Kasumi-1 (cell line): ENCODE data around the gene MSH5.

ENCODE experiments used
- DNase-seq, 2 experiments: peaks; one replicate each; lab custom pipeline; 2025; lab: John Stamatoyannopoulos, UW

MSH5 gene

DNA sequence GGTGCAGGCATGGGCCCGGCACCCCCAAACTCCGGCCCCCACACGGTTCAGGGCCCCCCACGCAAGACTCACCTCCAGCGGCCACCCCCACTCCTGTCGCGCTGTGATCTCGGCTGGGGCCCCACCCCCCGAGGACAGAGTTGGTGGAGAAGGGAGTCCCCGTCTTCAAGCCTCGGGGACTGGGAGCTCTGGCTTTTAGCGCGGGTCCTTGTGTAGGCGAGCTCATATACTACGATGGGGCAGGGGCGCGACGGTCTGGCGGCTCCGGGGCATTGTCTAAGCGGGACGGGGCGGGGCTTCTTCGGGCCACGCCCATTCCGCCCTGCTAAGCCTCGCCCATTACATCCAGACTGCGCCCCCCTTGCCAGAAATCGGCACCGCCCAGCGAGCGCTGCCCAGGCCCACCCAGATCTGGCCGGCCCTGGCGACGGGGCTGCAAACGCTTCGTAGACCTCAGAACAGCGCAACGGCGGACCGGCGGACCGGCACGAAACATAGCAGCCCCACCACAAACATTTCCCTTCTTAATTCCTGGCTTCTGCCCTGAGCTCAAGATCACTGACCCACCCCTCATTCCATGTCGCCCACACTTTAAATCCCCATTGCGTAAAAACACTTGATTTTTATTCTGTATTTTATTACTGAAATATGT is 9.7 kb upstream of the MSH5 start:
- peak; percentile 67 to 73 for DNase-seq

DNA sequence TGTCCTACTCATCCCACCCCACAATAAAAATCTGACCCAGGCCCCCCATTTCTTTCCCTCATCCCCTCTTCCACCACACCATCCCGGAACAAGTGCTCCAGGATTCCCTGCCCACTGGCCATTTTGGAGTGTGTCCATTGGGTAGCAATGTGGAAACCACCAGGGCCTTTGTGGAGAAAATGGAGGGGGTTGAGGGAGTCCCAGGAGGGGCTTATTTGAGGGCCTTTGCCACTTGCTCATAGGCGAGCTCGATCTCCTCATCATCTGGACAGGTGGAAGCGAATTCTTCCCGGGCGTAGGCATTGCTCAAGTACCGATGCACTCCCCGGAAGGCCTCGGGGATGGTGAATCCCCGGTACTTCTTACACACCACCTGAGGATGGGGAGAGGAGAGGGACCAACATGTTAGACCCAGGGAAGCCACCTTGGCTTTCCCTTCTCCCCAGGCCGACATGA is 9.1 kb upstream of the MSH5 start:
- DNase-seq, result no peak

DNA sequence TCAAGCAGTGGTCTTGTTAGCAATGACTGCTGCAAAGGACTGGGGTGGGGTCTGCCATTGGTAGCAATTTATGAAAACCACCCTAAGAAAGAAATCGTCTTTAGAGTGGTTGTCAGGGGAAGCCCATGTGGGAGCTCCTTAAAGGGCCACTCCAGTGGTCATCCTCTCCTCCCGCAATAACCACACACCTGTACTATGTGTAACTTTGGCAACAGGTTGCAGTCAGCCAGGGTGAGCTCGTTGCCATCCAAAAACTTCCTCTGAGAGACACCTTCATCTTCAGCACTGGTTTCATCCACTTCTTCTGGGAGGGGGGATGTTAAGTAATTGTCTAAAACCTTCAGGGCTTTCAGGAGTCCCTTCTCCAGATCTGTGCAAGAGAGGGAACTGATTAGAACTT is 7.8 kb upstream of the MSH5 start:
- DNase-seq, result no peak

DNA sequence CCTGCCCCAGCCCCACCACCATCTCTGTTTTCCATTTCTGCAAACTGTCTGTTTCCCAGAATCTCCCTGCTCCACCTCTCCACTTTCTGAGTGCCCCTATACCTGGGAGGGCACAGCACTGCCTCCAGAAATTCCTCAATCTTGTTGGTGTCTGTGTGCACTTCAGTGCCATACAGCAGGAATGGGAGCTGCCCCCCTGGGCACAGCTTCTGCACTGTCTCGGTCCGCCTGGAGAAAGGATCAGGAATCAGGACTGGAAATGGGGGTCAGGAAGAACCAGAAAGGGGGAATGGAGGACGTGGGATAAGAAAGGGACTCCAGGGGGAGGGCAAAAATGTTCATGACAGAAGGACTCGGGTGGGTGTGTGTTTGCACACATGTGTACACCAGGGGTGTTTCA is 6.1 kb upstream of the MSH5 start:
- no peak for DNase-seq

DNA sequence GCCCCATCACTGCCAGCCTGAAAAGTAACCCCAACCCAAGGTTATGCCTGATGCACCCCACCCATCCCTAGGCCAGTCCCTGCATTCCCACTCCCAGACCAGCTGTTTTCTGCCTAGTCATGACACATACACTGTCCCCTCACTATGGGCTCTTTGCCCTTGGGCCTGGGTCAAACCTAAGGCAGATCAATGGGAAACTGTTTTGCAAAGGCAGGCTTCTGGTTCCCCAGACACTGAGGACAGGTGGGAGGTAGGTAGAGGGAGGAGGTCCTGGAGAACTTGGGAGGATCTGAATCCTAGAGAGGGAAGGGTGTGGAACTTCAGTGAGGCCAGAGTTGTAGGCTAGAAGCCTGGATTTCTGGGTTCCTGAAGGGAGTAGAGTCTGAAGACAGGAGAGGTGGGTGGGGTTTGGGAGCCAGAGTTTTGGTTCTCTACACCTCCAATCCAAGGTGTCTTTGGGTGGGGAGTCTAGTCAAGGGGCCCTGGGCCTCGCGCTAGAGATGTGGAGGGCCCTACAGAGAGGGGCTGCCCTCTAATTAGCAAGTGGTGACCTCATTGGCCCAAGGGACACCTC is 5.5 kb upstream of the MSH5 start:
- no peak for DNase-seq

DNA sequence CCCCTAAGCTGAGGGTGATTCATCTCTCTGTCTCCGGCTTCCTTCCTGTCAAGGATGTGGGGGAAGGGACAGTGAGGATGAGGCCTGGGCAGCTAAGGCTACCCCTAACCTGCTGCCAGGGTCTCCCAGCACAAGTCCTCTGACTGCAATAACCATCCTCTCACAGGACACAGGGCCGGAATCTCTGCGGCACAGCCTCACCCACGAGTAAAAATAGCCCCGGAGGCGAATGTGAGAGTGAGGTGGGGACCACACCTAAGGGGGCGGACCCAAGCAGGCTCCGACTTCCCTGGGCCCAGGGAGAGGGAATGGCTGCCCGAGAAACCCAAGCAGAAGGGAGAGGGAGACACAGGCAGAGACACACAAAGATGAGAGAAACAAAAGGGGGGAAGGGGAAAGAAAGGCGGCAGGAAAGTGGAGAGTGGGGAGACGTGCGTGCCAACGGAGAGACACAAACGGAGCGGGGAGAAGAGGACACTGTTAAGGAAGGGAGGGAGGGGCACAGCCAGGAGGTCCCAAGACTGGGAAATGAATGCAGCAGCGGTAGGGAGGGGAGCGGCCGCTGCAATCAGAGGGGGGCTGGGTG is 4.9 kb upstream of the MSH5 start:
- peak; percentile 74 to 78 for DNase-seq

DNA sequence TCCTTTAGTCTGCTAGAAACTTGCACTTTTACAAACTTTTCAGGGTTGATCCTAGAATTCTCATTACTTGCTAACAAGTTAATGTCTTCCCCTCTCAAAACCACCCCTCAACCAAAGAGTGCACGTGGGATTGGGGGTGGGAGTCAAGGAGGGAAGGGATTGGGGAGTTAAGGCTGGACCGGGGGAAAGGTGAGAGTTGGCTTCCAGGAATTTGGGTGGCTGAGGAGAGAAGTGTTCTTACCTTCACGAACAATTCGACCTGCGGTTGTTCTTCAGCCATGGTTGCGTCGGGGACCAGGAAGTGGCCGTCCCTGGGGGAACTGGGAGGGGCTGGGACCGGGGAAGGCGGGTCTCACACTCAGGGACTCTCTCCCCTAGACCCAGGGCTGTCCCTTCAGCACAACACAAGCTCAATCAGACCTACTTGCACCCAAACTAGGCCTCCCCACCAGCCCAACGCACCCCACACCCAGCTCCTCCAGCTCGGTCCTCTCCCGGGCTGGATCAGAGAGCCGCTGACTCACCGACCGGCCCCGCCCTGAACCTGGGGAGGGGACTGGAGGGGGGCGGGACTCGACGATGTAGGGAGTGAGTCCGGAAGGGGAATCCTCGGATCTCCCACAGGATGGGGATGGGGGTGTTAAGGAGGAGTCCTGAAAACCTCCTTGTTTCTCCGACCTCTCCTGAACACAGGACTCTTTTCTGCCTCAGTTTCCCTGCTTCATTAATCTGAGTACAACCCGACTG is 3.6 kb upstream of the MSH5 start, which contains the start of gene CLIC1:
Gene CLIC1, minus strand, starts transcription at position 510 of the 747 bp plus-strand sequence. Its CDS starts 230 bp downstream, at position 280.
- DNase-seq, result peak; percentile 92 to 96

DNA sequence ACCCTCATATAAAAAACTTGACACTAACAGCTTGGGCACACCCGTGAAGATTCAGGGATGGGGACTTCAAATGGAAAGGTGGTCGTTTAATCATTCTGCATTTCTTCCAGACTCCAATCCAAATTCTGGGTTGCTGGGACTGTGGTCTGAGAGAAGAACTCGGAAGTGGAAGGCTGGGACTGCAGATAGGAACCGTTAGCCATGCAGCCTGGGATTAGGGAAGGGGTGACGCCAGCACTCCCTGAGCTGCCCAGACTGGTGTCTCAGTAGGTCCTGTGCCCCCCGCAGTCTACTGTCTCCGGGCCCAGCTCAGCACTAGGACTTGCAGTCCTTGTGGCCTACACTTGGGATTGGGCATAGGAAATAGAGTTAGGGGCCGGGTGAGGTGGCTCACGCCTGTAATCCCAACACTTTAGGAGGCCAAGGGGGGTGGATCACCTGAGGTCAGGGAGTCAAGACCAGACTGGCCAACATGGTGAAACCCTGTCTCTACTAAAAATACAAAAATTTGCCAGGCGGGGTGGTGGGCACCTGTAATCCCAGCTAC is 3.0 kb upstream of the MSH5 start:
- DNase-seq, result peak in 1 of 2 experiments; percentile 16

DNA sequence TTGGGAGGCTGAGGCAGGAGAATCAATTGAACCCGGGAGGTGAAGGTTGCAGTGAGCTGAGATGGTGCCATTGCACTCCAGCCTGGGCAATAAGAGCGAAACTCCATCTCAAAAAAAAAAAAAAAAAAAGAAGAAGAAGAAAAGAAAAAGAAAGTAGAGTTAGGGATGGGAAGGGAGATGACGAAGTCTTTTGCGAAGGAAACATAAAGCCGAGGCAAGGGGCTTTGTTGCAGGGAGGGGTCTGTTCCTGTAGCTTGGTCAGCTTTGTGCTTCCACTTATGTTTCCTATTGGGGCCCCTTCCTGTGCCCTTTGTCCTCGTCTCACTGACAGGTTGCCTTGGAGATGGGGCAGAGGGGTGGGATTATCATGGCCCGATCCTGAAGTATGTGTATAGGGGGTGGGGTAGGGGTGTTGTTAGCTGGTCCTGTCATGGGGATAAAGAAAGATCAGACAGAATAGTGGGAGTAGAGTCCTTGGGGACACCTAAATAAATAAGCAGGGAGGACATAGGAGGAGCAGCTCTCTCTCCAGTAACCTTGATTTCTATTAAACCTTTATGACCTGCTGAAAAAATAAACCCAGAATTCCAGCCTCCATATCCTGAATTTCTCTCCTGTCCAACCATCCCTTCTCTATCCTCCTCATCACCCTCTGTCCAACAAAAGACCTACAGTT is 2.4 kb upstream of the MSH5 start:
- peak; percentile 64 to 80 for DNase-seq

DNA sequence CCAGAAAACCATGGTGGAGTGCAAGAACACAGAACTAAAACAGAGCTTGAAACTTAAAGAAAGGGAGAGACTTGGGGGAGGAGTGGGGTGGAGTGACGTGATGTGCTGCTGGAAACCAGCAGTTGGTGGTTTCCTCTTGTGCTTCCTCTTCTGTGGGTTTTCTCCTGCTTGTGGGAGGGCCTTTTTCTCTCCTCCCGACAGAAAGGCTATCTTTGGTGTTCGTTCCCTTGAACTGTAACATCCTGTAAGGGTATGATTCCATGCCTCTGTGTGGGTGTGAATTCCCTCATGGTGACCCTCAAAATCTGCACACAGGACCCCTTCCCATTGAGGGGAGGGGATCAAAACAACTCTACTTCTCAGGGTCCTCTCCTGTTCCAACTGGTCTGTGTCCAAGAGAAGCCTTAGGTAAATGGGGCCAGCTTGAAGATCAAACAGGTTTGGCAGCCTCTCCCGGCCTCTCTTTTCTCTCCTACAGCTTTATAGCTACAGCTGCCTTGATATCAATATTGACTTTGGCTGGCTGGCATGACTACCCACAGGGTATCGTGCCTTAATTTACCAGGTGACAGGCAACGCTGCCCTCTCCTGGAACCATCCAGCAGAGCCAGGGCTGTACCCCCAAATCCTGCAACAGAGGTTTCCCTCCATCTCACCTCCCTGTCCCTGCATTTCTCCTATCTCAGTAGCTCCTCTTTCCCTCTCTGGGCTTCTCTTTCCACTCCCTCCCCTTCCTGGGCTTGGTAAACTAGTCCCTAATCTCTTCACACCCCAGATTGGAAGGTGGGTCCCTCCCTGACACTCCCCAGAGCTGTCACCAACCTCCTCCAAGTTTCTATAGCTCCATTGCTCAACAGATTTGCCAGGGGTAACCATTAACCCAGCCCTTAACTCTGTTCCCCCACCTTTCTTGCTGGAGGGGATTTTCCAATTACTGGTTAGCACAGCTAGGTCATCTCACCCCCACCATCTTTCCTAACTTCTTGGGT is 1.5 kb upstream of the MSH5 start:
- DNase-seq, result peak; percentile 99

DNA sequence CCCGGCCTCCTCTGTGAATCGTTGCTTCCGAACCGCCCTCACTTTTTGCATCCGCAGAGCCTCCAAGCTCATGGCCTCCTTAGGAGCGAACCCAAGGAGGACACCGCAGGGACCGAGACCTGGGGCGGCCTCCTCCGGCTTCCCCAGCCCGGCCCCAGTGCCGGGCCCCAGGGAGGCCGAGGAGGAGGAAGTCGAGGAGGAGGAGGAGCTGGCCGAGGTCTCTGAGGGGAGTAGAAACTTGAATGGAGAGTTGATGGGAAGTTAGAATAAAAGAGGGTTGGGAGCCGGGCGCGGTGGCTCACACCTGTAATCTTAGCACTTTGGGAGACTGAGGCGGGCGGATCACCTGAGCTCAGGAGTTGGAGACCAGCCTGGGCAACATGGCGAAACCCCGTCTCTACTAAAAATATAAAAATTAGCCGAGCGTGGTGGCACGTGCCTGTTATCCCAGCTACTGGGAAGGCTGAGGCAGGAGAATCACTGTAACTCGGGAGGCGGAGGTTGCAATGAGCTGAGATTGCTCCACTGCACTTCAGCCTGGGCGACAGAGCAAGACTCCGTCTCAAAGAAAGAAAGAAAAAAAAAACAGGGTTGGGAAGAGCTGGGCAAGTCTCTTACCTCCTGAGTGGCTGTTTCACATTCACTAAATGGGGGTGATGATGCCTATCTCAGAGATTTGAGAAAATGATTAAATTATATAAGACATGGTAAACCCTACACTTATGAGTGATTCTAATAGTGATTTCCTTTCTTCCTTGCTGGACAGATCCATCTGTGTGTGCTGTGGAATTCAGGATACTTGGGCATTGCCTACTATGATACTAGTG is 805 bp downstream of the MSH5 start:
- peak; percentile 56 to 69 for DNase-seq

DNA sequence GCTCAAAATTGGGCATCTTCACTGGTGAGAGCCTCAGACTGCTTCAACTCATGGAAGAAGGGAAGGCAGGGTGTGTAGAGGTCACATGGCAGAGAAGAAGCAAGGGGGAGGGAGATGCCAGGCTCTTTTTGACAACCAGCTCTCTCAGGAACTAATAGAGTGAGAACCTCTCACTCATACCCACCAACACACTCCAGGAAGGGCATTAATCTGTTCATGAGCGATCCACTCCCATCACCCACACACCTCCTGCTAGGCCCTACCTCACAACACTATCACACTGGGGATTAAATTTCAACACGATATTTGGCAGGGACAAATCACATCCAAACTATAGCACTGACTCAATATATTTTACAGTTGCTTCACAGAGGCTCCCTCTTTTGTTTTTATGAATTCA is 2.0 kb downstream of the MSH5 start:
- no peak for DNase-seq

DNA sequence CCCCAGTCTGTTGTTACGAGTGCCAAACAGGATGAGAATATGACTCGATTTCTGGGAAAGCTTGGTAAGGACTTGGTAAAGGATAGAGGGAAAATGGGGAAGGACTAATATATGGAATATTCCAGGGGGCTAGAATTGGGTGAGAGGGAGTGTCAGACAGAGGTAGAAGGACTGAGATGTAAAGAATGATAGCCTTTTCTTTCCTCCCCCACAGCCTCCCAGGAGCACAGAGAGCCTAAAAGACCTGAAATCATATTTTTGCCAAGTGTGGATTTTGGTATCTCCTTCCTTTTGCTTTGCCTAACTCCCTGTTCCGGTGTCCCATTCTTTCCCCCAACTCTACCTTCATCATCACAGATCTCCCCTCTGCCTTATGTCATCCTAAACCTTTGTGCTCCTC is 3.1 kb downstream of the MSH5 start:
- DNase-seq, result no peak

DNA sequence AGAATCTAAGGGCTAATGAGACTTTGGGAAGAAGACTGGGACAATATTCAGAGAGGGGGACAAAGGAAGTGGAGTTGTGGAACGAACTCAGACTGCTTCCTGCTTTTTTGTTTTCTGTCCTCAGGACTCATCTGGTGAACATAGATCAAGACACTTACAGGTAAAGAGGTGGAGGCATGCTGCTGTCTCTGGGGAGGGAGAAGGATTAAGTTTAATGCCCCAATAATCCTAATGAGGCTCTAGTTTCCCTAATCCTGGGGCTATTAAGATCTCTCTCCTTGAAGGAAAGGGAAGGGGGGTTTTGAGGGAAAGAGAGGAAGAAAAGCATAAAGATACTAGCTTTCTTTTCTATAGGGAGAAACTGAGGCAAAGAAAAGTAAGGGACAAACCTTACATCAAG is 4.6 kb downstream of the MSH5 start:
- no peak for DNase-seq

DNA sequence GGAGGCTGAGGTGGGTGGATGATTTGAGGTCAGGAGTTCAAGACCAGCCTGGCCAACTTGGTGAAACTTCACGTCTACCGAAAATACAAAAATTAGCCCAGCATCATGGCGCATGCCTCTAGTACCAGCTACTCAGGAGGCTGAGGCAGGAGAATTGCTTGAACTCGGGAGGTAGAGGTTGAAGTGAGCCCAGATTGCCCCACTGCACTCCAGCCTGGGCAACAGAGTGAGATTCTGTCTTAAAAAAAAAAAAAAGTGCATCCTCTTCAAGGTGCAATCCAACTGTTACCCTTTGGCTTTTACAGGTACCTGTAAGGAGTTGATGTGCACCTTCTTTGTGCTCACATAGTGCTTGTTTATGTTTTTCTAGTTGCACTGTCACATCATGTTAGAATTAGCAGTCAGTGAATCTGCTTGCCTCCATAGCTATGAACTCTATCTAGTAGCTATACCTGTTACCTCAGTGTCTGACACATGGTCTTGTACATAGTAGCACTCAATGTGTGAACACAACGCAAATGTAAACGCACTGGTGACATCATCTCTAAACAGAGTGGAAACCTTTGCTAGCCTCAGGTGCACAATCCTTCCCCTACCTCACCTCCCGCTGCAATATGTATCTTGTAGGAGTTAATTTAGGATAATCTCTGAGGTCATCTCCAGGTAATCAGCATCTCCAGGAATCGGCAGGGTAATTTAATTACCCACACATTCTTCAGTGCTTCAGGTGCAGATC is 9.7 kb downstream of the MSH5 start:
- no peak for DNase-seq

DNA sequence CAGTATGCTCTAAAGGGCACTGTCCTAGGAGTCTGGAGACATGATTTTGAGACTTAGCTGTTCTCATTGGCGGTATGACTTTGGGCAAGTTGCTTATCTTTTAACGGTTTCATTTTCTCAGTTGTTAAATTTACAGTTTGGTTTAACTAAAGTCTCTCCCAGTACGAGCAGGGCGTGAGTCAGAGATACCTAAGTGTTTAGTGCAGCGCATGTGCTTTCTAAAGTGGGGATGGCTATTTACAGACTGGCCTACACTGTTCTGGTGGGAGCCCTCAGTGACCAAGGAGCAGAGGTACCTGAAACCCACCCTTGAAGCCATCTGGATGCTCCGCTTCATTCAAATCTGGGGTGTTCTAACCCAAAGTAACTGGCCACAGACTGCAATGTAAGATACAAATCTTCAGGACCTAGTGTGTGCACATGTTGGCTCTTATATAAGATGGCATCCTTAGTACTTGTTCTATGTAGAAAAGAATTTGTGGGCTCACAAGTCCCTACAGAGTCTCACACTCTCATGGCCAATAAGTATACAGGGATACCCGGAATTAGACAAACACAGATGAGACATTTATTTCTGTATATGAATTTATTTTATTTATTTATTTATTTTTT is 10.7 kb downstream of the MSH5 start:
- DNase-seq, result no peak

DNA sequence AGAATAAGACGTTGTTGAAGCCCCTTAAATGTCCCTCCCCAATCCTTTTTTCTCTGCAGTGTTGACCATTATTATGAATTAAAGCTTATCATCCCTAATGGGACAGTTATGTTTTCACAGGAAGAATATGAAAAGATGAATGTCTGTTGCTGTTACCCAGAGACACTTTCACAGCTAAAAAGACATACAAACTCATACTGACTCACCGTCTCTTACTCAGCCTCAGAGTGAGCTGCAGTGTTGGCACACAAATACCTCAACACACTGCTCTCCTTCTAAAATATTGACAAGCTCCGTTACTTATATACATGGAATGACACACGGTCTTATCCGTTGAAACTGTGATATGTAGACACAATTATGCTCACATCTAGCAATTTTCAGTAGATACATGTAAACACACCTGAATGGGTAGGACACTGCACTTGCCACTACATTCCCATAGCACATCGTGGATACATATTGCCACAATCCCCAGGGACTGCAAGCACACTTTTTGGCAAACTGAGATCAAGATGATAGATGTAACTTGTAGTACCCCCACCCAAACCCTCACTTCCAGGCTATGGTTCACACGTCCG is 13.0 kb downstream of the MSH5 start:
- DNase-seq, result no peak

DNA sequence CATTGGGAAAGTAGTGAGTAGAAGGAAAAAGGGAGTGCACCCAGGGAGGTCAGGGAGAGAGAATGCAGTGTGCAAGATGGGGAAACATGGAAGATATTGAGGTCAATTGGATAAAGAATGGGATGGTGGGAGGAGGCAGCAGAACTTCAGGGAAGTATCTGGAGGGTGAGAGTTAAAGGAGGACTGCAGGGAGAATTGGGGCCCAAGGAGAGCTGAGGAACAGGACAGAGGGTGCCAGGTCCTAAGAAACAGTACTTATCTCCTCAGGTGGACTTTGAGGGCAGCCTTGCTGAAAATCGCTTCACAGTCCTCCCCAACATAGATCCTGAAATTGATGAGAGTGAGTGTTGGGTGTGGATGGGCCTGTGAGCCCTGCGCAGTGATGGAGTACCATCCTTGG is 18.5 kb downstream of the MSH5 start:
- DNase-seq, result no peak
